Subcutaneous adipose tissue (tissue), 4 donors: ENCODE results near the gene CNTNAP2. TPM values are rescaled to one million over a fixed set of nuclear protein-coding genes. Genes with fewer than 3 reads are reported as not detected.

Source experiments
- CTCF ChIP-seq: fragments of 450-650 bp; IDR thresholded peaks from one replicate; pipeline ENCODE4 v1.5.1; 2016; ENCODE audit warnings: low read depth, mild to moderate bottlenecking, control low read depth, antibody characterized with exemption, moderate library complexity
- total RNA-seq, 4 donors: library from RNA; depleted of rRNA; stranded (reverse); fragments of >200 nt; gene quantifications; one replicate each; pipeline ENCODE4 v1.1.0, GENCODE V29; 2016

The CNTNAP2 gene
- total RNA-seq, 4 donors from 2014 or later: not detected

GRCh38 chr7:146875237-146875785 lies 758.7 kb downstream of the CNTNAP2 start:
- no peak for TF ChIP-seq CTCF

GRCh38 chr7:146875981-146876380 lies 759.4 kb downstream of the CNTNAP2 start:
- no peak for TF ChIP-seq CTCF

GRCh38 chr7:146876411-146876810 lies 759.8 kb downstream of the CNTNAP2 start:
- no peak for TF ChIP-seq CTCF

GRCh38 chr7:146878901-146879300 lies 762.3 kb downstream of the CNTNAP2 start:
- no peak for TF ChIP-seq CTCF

GRCh38 chr7:146885231-146885630 lies 768.6 kb downstream of the CNTNAP2 start:
- TF ChIP-seq CTCF: no peak

- TF ChIP-seq CTCF: no peak
Observed at GRCh38 chr7:146889806-146890555, 773.4 kb downstream of the CNTNAP2 start.

GRCh38 chr7:146892151-146892550 lies 775.5 kb downstream of the CNTNAP2 start:
- no peak for TF ChIP-seq CTCF
